Calu3 (cell line): ENCODE results near the gene CUTA. TPM values are rescaled to one million over a fixed set of nuclear protein-coding genes. Genes with fewer than 3 reads are reported as not detected.

Experiments used
- BruUV-seq: library from RNA; stranded (reverse); fragments of 400-500 nt; replicated peaks from 2 replicates; lab custom pipeline; 2021; lab: Mats Ljungman, UMichigan
- CTCF ChIA-PET: fragments of 300-600 bp; sonication (Branson Sonifier 250); formaldehyde crosslinking; loops from one replicate; lab custom pipeline; 2022; ENCODE audit warnings: antibody characterized with exemption; lab: Charles Lee
- DNase-seq: peaks from one replicate; pipeline ENCODE4 v3.0.0; 2022
- H3K27ac Mint-ChIP-seq: one replicate; pipeline ENCODE4 v1.8.0; 2022; ENCODE audit warnings: mixed read lengths; ENCODE audit not compliant: unreplicated experiment
- H3K27me3 Mint-ChIP-seq: one replicate; pipeline ENCODE4 v1.8.0; 2022; ENCODE audit warnings: mixed read lengths; ENCODE audit not compliant: unreplicated experiment
- H3K36me3 Mint-ChIP-seq: one replicate; pipeline ENCODE4 v1.8.0; 2022; ENCODE audit warnings: mild to moderate bottlenecking, moderate library complexity, mixed read lengths; ENCODE audit not compliant: insufficient read depth, unreplicated experiment
- H3K4me1 Mint-ChIP-seq: one replicate; pipeline ENCODE4 v1.8.0; 2022; ENCODE audit warnings: mild to moderate bottlenecking, low read depth, mixed read lengths; ENCODE audit not compliant: unreplicated experiment
- H3K4me3 Mint-ChIP-seq: one replicate; pipeline ENCODE4 v1.8.0; 2022; ENCODE audit warnings: mild to moderate bottlenecking, low read depth, moderate library complexity, mixed read lengths; ENCODE audit not compliant: unreplicated experiment
- H3K9me3 Mint-ChIP-seq: one replicate; pipeline ENCODE4 v1.8.0; 2022; ENCODE audit warnings: low read depth, mixed read lengths; ENCODE audit not compliant: unreplicated experiment
- CTCF ChIP-seq: fragments of 200-600 bp; IDR thresholded peaks from one replicate; pipeline ENCODE4 v1.8.0; 2022; ENCODE audit warnings: antibody characterized with exemption; ENCODE audit not compliant: unreplicated experiment
- intact Hi-C: fragments of 100-400 bp; cut with micrococcal nuclease; formaldehyde crosslinking; loops from one replicate; pipeline ENCODE4 v1.10.0; 2022; ENCODE audit not compliant: unreplicated experiment
- total RNA-seq: library from RNA; stranded (reverse); gene quantifications from 2 replicates; pipeline ENCODE4 v1.2.3, GENCODE V29; 2022

Gene CUTA
- total RNA-seq, 1 experiment from 2014 or later: 172 TPM

GRCh38 chr6:33438978-33439594 is 21.2 kb upstream of the CUTA start:
- no peak overlapping the region for H3K27ac Mint-ChIP-seq
- no TSS peak for BruUV-seq
- DNase-seq: no peak
- no peak for TF ChIP-seq CTCF
- no peaks in the 10 kb centered on the region for H3K9me3 Mint-ChIP-seq
- CTCF ChIA-PET: interaction anchor here (1.0 to 1.4 kb wide), 2 partner anchors 15 to 21 kb away, joined by 4 read pairs; partner anchors contain the start of genes CUTA and ZBTB9
- no peak overlapping the region for H3K4me3 Mint-ChIP-seq
- H3K27me3 Mint-ChIP-seq: no peaks in the 10 kb centered on the region
- intact Hi-C loops: no loop called here
- peaks cover 4% of the 10 kb centered on the region for H3K36me3 Mint-ChIP-seq
- no peaks in the 10 kb centered on the region for H3K4me1 Mint-ChIP-seq

GRCh38 chr6:33437666-33438065 is 19.8 kb upstream of the CUTA start:
- intact Hi-C loops: no loop called here
- Mint-ChIP-seq H3K9me3 (no peaks in the 10 kb centered on the region), H3K36me3 (peaks cover 4% of the 10 kb centered on the region), H3K27ac (no peak overlapping the region), H3K27me3 (no peaks in the 10 kb centered on the region), H3K4me3 (no peak overlapping the region), H3K4me1 (no peaks in the 10 kb centered on the region)
- BruUV-seq: no TSS peak
- no peak for TF ChIP-seq CTCF
- DNase-seq: no peak
- CTCF ChIA-PET: no interaction called here

GRCh38 chr6:33434961-33435360 is 17.1 kb upstream of the CUTA start:
- intact Hi-C loops: no loop called here
- no peak overlapping the region for H3K27ac Mint-ChIP-seq
- H3K36me3 Mint-ChIP-seq: peaks cover 4% of the 10 kb centered on the region
- no peak for DNase-seq
- no peak overlapping the region for H3K4me3 Mint-ChIP-seq
- no TSS peak for BruUV-seq
- peaks cover 2% of the 10 kb centered on the region for H3K4me1 Mint-ChIP-seq
- TF ChIP-seq CTCF: no peak
- no peaks in the 10 kb centered on the region for H3K27me3 Mint-ChIP-seq
- CTCF ChIA-PET: no interaction called here
- no peaks in the 10 kb centered on the region for H3K9me3 Mint-ChIP-seq

GRCh38 chr6:33433544-33434191 is 15.8 kb upstream of the CUTA start:
- H3K27me3 Mint-ChIP-seq: no peaks in the 10 kb centered on the region
- DNase-seq: no peak
- H3K9me3 Mint-ChIP-seq: no peaks in the 10 kb centered on the region
- peaks cover 8% of the 10 kb centered on the region for H3K36me3 Mint-ChIP-seq
- peaks cover 15% of the 10 kb centered on the region for H3K4me1 Mint-ChIP-seq
- CTCF ChIA-PET: no interaction called here
- no peak overlapping the region for H3K4me3 Mint-ChIP-seq
- TF ChIP-seq CTCF: no peak
- no TSS peak for BruUV-seq
- intact Hi-C loops: no loop called here
- no peak overlapping the region for H3K27ac Mint-ChIP-seq
